ENCODE measurements around the gene CEP104.

GRCh38 chr1:3852091-3852490, 4.9 kb downstream of the CEP104 start:
- TF ChIP-seq CTCF (conservative IDR thresholded peaks at IDR 0.05) (no peak), ZFX (IDR thresholded peaks at IDR 0.05) (no peak)

Data from C4-2B (cell line).